OCI-M1 (cell line): ENCODE results near the gene CLDN9.

Source experiments
- DNase-seq: peaks from one replicate; lab custom pipeline; 2025; lab: John Stamatoyannopoulos, UW

The CLDN9 gene

GRCh38 chr16:3019594-3020246, 7.0 kb downstream of the CLDN9 start:
- DNase-seq: no peak

- DNase-seq: peak; percentile 85
Measured at GRCh38 chr16:3020247-3020603, 7.5 kb downstream of the CLDN9 start, which contains the start of gene TNFRSF12A. TSS of gene TNFRSF12A (plus strand) at chr16:3020368. CDS start at chr16:3020398, 30 bp downstream.

GRCh38 chr16:3020604-3021448, 8.1 kb downstream of the CLDN9 start:
- DNase-seq: peak; percentile 60

GRCh38 chr16:3021449-3022207, 8.9 kb downstream of the CLDN9 start:
- peak; percentile 87 for DNase-seq

GRCh38 chr16:3022208-3022683, 9.5 kb downstream of the CLDN9 start:
- peak; percentile 78 for DNase-seq

GRCh38 chr16:3022684-3023414, 10.1 kb downstream of the CLDN9 start:
- peak; percentile 22 for DNase-seq

GRCh38 chr16:3023415-3023668, 10.6 kb downstream of the CLDN9 start:
- no peak for DNase-seq

- DNase-seq: peak; percentile 98
Measured at GRCh38 chr16:3023669-3024478, 11.2 kb downstream of the CLDN9 start, which contains the start of the genes HCFC1R1 and THOC6. TSS of gene HCFC1R1 (minus strand) at chr16:3023942. CDS start at chr16:3023941, 1 bp downstream. TSS of gene THOC6 (plus strand) at chr16:3024035. CDS start at chr16:3024327, 292 bp downstream.

- DNase-seq: no peak
Measured at GRCh38 chr16:3025032-3026002, 12.6 kb downstream of the CLDN9 start.

- no peak for DNase-seq
Measured at GRCh38 chr16:3026003-3026378, 13.3 kb downstream of the CLDN9 start.

- DNase-seq: no peak
Measured at GRCh38 chr16:3026609-3027488, 14.1 kb downstream of the CLDN9 start.

- DNase-seq: no peak
Measured at GRCh38 chr16:3027489-3027795, 14.7 kb downstream of the CLDN9 start.

GRCh38 chr16:3027983-3028715, 15.4 kb downstream of the CLDN9 start:
- DNase-seq: peak; percentile 87

- no peak for DNase-seq
Measured at GRCh38 chr16:3028716-3029319, 16.1 kb downstream of the CLDN9 start.

GRCh38 chr16:3029491-3030221, 16.9 kb downstream of the CLDN9 start:
- no peak for DNase-seq

GRCh38 chr16:3030222-3031212, 17.8 kb downstream of the CLDN9 start:
- no peak for DNase-seq
